ENCODE measurements around the gene TNRC6C.

GRCh38 chr17:78051186-78051972, 92.9 kb downstream of the TNRC6C start:
- TF ChIP-seq CTCF (IDR thresholded peaks at IDR 0.05; ENCODE audit: insufficient read depth, low read length, poor library complexity, severe bottlenecking) (no peak), EZH2phosphoT487 (conservative IDR thresholded peaks at IDR 0.05; ENCODE audit: low read length) (no peak)

All from SU-DHL-6 (cell line).